Measurements from ENCODE around the gene MCAT.
"Not testable (repeated sequence)": the region's sequence is repeated elsewhere in the genome, so short reads cannot be mapped to it uniquely, and the experiment has no call there.

Gene MCAT

DNA sequence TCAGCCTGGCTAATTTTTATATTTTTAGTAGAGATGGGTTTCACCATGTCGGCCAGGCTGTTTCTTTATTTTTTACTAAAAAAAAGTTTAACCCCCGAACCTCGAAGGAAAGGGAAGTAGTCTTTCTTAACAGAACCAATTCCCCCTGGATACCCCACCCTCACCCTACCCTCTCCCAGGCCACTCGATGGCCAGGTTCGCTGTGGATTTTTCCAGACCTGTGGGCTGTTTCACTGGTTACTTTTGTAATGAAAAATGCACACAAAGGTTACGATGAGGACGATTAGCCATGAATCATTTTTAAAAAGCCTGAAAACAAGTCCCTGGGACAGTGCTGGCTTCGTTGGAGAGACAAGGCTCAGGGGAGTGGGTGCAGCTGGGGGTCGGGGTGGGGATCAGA, 10.7 kb upstream of the MCAT start:
- DNase-seq (ENCODE audit: low read depth): no peak

DNA sequence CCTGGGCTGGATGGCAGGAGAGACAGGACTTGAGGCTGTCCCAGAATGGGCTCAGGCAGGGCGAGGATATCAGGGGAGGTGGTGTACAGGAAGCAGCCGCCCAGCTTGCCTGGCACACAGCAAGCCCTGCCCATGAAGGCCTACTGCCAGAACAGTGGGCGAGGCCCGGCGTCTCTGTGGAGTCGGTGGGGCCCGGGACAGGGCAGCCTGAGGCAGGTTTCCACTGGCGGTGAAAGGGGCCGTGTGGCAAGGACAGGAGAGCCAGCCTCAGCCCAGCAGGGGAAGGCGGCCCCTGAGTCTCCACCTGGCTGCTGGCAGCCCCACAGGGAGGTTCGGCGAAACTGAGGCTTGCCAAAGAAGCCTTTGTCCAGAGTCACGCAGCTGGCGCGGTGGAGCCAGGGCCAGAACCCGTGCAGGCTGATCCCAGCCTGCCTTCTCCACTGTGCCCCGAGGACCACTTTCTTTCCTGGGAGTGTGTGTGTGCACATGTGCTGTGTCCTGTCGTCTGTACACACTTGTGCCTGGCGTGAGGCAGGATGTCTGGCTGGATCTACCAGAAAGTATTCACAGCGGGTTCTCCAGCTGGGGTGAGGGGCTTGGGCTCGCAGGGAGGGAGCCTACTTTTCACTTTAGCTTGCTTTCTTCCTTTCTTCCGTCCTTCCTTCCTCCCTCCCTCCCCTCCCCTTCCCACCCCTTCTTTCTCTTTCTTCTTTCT, 9.3 kb upstream of the MCAT start:
- no peak for DNase-seq (ENCODE audit: low read depth)

DNA sequence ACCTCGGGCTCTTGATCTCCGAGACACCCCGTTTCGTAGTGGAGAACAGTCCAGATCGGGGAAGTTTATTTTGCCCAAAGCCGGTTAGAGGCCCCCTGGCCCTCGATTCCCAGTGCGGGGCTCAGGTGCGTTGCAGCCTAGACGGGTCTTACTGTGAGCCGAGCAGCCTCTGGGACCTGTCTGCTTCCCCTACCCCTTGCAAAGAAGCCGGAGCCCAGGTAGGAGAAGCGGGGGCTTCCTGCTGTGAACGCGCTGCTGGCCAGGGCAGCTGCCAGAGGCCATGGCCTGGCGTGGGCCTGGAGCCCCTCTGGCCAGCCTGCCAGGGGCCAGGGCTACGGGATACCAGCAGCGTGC, 8.8 kb upstream of the MCAT start:
- no peak for DNase-seq (ENCODE audit: low read depth)

DNA sequence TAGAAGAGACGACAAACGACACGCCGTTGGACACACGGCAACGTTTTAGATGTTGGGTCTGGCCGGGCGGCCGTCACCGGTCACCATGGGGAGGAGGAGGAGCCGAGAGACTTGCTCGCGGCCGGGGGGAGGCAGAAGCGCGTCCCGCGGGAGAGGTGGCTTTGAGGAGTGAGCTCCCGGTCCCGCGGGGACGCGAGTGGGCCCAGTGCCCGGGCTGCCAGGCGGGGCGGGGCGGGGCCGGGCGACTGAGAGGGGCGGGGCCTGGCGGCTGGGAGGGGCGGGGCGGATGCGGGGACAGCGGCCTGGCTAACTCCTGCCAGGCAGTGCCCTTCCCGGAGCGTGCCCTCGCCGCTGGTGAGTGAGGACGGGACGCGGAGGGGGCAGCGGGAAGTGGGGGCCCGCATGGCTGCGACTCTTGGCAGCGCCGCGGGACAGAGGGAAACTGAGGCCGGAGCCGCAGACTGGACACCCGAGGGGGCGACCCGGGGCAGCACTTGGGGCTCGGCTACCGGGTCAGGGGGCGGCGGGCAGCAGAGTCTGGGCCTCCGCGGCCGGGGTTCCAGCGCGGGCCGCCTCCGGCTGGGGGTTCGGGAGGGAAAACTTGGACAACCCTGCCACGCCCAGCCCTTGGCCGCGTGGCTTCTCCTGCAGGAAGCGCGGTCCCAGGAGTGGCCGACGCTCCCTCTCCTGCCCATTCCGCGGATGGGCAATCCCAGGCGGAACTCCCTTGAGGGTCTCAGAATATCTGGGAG, 8.2 kb upstream of the MCAT start, which contains the start of gene TSPO:
TSS of gene TSPO (plus strand) at position 309 of the 752 bp plus-strand sequence. CDS start 7,680 bp downstream, outside the sequence.
- peak; percentile 38 for DNase-seq (ENCODE audit: low read depth)

DNA sequence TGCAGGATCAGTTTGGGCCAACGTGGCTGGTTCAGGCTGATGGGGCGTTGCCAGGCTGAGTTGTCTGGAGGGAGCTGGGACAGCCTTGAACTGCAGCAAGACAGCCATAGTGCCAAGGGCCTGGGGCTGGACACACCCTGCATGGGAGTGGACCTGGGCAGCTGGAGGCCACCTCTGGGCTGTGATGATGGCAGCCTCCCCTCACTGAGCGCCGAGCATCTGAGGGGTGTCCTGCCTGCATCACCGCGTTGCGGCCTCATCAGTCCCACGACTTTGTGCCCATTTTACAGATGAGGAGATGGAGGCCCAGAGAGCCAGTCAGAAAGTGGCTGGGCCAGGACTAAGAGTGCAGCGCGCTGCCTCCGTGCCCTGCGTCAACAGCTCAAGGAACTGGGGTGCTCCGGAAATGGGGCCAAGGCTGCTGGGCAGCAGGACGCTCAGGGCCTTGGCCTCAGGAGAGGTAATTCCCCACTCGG, 7.6 kb upstream of the MCAT start:
- no peak for DNase-seq (ENCODE audit: low read depth)

DNA sequence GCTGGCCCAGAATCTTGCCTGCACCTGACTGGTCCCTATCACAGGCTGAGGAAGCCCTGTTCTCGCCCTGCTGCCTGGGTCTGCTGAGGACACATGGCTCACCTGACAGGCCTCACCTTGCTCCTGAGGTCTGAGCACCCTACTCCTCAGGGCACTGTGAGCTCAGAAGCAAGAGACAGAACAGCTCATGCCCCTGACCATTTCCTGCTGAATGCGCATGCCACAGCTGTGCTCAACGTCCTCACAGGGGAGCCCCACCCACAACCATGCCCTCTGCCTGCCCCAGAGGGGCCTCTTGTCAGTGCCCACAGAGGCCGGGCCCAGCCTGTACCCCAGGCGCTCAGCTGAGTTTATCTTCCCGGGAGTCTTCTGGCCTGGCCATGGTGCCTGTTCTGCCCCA, 5.4 kb upstream of the MCAT start:
- DNase-seq (ENCODE audit: low read depth): no peak

DNA sequence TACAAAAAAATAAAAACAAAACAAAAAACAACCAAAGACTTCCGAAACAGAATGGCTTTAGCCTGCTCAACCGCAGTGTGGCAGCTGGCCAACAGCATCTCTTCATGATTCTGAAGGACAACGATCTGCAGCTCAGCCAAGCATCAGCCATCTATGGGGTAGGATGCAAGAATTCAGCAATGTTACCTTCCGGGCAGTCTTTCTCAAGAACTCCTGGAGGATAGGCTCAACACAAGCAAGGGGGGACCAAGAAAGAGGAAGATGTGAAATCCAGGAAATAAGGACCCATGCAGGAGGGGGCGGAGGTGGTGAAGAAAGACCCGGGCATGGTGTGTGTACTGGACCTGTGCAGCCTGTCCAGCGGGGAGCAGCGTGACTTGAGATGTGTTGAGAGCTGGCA, 4.6 kb upstream of the MCAT start:
- DNase-seq (ENCODE audit: low read depth): no peak

DNA sequence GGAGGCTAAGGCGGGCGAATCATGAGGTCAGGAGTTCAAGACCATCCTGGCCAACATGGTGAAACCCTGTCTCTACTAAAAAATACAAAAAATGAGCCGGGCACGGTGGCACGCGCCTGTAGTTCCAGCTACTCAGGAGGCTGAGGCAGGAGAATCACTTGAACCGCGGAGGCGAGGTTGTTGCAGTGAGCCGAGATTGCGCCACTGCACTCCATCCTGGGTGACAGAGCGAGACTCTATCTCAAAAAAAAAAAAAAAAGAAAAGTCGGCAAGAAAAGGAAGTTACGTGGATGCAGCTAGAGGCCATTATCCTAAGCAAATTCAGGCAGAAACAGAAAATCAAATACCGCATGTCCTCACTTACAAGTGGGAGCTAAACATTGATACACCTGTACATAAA, 3.1 kb upstream of the MCAT start:
- DNase-seq (ENCODE audit: low read depth): not testable (repeated sequence)

DNA sequence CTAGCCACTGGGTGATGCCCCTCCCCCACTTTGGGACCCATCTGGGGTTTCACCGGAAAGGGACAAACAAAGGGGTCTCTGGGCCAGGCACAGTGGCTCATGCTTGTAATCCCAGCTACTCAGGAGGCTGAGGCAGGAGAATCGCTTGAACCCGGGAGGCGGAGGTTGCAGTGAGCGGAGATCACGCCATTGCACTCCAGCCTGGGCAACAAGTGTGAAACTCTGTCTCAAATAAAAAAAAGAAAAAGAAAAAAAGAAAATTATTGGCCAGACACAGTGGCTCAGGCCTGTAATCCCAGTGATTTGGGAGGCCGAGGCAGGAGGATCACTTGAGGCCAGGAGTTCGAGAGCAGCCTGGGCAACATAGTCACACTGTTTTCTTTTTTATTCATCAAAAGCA, 2.2 kb upstream of the MCAT start:
- DNase-seq (ENCODE audit: low read depth): not testable (repeated sequence)

DNA sequence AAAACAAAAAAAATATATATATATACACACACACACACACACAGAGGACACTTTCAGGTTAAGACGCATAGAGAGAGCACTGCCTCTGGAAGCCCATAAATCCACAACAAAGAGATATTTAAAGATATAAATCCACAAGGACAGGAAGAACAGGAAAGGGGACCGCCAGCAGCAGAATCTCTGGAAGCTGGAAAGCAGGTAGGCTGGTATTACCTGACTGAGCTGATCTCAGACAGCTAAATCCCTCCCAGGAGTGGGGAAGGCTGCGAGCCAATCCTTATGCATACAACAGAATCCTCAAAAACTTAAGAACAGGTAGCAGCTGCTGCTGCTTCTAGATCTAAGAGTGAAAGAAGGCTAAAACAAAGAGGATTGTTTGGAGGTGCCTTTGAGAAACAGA, 1.8 kb upstream of the MCAT start:
- no peak for DNase-seq (ENCODE audit: low read depth)

DNA sequence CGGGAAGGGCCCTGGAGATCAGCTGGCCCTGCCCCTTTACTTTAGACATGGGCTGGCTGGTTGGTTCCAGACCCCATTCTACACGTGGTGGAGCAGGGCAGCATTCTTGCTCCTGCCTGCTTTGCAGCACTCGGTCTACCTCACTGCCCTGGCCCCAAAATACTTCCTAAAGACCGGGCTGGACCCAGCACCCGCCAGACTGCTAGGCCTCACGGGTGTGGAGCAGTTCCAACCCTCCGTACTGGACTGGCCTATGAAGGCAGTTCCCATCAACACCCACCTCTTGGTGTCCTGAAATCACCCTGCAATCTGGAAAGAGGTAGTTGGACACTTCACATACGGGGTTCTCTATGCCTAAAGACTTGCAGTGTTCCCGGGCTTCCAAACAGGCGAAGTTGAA, 6.4 kb downstream of the MCAT start:
- DNase-seq (ENCODE audit: low read depth): no peak

DNA sequence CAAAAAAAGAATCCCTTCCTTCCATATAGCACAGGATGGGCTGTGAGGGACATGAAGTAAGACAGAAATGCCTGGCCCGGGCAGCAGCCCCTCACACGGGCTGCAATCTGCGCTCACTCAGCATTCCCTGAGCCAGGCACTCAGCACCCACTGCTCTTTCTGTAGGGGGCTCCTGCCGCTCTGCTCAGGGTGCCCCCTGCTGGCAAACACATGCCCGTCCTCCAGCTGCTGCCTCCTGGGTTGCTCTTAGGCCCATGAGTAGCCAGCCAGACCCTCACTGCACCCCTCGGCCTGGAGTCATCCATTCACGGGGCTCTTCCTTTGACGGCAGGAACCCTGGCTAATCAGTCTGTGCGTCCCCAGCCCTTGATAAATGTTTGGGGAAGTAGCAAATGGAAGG, 6.9 kb downstream of the MCAT start:
- DNase-seq (ENCODE audit: low read depth): no peak

DNA sequence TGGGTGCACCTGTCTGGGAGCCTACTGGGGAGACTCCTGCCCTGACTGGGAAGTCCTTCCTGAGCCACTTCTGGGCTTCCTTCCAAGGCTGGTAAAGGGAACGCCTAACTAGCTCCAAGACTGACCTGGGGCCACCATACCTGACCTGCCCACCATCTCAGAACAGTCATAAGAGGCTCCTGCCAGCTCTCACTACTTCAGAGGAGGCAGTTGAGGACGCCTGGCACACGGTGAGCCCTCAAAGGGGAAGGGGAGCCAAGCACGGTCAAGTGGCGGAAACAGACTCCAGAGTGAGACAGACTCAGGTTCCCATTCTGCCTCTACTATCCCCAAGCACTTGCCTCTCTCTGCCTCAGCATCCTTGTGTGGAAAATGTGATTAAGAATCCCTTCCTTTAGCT, 7.6 kb downstream of the MCAT start:
- no peak for DNase-seq (ENCODE audit: low read depth)

DNA sequence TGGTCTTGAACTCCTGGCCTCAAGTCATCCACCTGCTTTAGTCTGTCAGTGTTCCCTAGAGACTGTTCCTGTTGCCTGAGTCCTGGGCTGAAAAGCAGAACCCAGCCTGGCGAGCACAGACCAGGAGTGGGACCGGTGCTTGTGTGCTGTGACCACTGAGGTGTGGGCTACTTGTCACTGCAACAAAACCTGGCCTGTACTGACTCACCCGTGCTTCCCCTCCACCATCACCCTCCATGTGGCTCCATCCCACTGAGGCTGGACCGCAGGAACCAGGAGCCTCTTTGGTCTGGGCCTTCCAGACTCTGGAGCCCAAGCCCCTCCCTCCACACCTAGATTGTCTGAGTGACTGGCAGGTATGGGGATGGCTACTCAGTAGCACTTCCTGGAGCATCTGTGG, 8.6 kb downstream of the MCAT start:
- no peak for DNase-seq (ENCODE audit: low read depth)

DNA sequence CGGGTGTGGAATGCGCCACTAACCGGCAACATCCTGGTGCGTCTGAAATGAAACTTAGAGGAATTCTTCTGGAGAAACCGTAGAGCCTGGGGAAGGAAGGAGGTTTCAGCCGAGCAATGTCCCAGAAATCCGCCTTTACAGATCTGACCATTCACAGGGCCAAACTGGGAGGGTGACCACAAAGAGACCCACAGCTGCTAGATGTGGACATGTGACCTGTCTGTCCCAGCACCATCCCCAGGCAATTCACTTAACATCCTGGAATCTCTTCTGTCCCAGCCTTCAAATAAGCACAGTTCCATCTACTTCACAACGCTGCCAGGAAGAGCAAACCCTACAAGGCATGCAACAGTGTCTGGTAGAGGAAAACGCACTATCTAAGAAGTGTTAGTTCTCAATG, 9.8 kb downstream of the MCAT start:
- DNase-seq (ENCODE audit: low read depth): no peak

DNA sequence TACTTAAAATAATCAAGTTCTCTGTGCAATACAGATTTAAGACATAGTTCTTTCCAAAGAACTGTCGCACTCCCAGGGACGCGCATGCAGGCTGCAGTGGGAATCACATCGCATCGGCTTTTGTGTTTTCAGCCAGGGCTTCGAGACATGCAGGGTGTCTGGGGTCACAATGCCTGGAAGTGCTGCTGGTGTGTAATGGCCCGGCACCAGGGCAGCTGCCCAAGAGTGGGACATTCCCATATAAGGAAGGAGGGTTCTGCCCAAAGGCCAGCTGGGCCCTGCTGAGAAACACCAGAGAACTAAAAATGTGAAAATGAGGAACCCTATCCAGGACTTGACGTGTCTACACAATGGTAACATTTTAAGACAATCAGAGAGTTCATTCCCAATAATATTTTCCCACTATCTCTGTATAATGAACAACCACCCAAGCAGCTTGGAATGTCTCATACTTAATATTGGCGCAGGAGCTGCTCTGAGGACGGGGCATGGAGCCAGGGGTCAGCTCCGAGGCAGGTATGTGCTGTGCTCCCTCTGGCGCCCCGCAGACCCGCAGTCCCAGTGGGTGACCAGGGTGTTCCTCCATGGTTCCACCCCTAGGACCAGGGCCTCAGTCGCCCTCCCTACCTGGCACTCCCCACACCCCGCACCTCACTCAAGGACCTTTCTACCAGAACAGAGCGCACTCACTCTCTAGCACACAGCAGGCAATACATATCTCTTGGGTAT, 11.3 kb downstream of the MCAT start:
- DNase-seq (ENCODE audit: low read depth): no peak

DNA sequence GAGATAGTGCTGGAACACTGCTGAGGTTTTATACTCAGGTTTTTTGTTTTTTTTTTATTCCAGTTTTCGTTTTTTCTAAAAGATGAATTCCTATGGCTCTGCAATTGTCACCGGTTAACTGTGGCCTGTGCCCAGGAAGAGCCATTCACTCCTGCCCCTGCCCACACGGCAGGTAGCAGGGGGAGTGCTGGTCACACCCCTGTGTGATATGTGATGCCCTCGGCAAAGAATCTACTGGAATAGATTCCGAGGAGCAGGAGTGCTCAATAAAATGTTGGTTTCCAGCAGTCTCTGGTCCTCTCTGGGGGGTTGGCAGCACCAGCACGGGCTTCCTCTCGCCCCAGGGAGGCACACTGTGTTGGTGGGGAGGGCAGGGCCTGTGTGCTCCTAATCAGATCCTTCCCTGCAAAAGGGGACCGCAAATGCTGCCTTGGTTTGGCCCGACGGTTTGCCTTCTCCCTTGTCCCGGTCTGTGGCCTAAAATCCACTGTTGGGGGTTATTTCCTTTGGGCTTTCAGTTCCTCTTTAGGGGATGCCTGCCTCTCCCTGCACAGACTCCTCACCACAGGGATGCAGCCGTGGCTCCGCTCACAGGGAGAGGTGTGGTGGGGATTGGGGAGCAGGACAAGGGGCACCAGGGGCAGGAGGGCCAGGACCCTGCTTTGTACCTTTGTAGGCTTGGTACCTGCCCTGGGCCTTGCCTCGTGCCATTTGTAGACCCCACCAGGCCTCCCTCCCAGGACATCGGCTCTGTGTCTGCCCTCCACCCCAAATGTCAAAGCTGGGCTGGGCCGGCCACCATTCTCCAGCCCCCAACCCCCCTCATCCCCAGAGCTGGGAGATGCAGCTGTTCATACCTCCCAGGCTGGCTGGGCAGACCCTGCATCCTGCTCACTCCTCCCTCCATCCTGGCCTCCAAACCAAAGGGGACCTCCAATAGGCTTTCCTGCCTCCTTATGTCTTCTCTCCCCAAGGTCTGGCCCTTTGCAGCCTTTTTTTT, 13.5 kb downstream of the MCAT start:
- no peak for DNase-seq (ENCODE audit: low read depth)

DNA sequence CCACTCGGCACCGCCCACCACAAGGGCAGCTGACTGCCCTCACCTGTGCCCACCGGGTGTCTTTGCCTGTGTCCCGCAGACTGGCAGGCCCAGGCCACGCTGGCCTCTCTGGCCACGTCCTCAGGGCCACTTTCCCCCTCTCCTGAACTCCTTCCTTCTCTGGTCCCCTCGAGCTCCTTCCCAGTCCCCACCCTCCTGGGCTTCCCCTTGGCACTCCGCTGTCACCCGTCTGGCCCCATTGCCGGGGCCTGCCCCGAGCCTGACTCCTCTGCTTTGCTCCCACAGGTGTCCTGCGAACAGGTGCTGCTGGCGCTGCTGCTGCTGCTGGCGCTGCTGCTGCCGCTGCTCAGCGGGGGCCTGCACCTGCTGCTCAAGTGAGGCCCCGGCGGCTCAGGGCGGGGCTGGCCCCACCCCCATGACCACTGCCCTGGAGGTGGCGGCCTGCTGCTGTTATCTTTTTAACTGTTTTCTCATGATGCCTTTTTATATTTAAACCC, 14.2 kb downstream of the MCAT start:
- DNase-seq (ENCODE audit: low read depth): no peak

DNA sequence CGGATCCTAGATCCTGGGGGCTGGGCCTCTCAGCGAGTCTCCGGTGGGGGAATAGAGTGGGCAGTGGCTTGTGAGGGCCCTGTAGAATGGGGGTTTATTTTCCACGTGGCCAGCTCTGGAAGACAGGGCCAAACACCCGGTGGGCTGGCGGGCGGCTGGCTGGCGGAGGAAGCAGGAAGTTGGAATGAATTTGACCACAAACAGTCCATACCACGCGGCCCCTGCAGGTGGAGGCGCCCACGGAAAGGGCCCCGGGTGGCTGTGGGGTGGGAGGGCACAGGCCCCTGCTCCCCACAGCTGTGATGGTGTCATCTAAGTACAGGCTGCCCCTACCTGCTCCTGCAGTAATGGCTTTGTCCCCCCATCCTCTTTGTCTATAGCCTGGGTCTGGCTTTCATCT, 15.1 kb downstream of the MCAT start:
- DNase-seq (ENCODE audit: low read depth): no peak

DNA sequence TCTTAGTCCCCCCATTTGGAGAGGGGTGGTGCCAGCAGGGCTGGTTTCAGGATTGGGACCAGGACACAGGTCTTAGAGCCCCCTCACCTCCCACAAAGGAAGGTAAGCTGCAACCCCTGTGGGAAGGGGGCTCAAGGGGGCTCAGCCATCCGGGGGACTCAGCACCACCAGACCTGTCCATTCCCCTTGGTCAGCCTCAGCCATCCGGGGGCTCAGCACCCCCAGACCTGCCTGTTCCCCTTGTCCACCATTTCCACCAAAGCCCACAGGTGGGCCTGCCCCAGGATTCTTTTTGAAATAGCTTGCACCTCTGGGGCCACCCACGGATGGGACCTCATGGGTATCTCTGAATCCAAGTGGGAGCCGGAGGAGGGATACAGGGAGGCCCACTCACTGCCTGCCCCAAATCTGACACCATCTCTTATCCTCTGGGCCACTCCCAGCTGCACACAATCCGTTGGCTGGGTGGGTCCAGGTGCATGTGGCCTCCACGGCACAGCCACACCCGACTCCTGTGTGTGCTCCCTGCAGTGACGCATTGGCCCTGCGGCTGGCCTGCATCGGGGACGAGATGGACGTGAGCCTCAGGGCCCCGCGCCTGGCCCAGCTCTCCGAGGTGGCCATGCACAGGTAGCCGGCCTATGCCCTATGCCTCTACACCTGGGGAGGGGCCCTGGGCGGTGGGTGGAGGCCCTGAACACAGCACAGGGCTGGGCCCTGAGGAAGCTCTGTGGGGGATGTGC, 15.9 kb downstream of the MCAT start:
- DNase-seq (ENCODE audit: low read depth): no peak
